H1 (cell line): ENCODE measurements around the gene GNG13. TPM values are rescaled to one million over a fixed set of nuclear protein-coding genes. Genes with fewer than 3 reads are reported as not detected.

Experiments
- EGR1 ChIP-seq: IDR thresholded peaks from 2 replicates; pipeline ENCODE4 v1.6.1; 2011; ENCODE audit warnings: low read depth, low read length, borderline replicate concordance
- EZH2 ChIP-seq: fragments of 200-600 bp; sonication (generic); IDR thresholded peaks from 2 replicates; pipeline ENCODE4 v1.7.1; 2012; ENCODE audit warnings: low read depth, mild to moderate bottlenecking, moderate library complexity, low read length, inconsistent platforms; ENCODE audit not compliant: severe bottlenecking
- GTF2F1 ChIP-seq: IDR thresholded peaks from 2 replicates; pipeline ENCODE4 v1.6.1; 2012; ENCODE audit warnings: low read depth, low read length, improper control_type of control experiment, borderline replicate concordance
- SIN3A ChIP-seq, 2 experiments: IDR thresholded peaks in 1 of 2; conservative IDR thresholded peaks in 1 of 2; 2 replicates each; pipeline ENCODE4 v1.6.1; 2011 to 2012; ENCODE audit warnings: low read length in 2 of 2, improper control_type of control experiment in 1 of 2, low read depth in 1 of 2, mild to moderate bottlenecking in 1 of 2
- polyA plus RNA-seq, 7 experiments: library from polyadenylated mRNA; depleted of rRNA in 3 of 7; stranded (reverse) in 5 of 7; unstranded in 2 of 7; fragments of >200 nt in 5 of 7; fragments of 200-250 nt in 2 of 7; gene quantifications; 1 replicate in 5 of 7; 2 replicates in 1 of 7; 4 replicates in 1 of 7; pipeline versions ENCODE4 v1.2.1 to v1.2.3, GENCODE V29; 2011 to 2013; ENCODE audit warnings: missing spikeins in 2 of 7, mixed read lengths in 2 of 7
- total RNA-seq: library from RNA; stranded (reverse); fragmentation: NEBNext Ultra II Directional; extraction: Animal tissue kit (Norgen Biotek cat#: 25700); gene quantifications from 2 replicates; pipeline ENCODE4 v1.2.1, GENCODE V29; 2021

Gene GNG13
- total and polyA plus RNA-seq, 2 of the 8 experiments (the other 6 are each of a cell fraction or from before 2014, with no cell fraction given), result not detected

DNA sequence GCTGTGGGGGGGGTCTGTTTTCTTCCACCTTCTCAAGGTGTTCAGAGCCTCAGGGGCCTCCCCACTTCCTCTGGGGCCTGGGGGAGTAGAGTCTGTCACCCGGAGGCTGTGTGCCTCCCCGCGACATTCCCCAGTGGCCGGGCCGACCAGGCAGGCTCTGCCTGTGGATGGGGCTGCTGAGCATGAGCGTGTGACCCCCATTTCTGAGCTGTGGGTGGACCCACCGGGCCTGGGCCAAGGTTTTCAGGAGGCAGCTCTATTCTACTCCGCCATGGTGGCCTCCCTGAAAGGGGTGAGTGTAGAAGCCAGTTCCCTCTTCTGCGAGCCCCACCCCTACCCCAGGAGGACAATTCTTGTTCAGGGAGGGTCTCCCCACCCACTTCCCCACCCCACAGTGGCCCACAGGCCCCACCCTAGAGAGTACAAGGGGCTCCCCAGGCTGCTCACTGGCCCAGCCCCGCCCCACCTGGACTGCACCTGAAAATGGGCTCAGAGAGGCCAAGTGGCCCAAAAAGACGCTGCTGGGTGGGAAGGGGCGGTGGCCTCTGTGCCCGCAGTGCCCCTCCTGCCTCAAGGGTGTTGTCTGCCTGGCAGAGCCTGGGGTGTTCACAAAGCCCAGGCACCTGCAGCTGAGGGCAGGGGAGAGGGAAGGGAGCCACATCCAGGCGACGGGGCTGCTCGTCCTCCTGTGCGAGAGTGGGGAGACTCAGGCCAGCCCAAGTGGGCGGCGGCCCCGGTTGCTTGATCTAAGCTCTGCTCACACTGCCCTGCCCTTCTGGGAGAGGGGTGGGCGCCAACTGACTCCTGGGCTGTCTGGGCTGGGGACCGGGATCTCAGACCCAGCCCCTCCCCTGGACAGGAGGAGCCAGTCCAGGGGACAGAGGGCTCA is 38.7 kb downstream of the GNG13 start (continued):
- TF ChIP-seq GTF2F1 (no peak), SIN3A (conservative IDR thresholded peaks at IDR 0.05 in 1 of 2, IDR thresholded peaks at IDR 0.05 in 1 of 2; ENCODE audit: low read depth in 1 of 2, low read length in 2 of 2) (no peak), EZH2 (no peak), EGR1 (no peak)
